K562 (cell line): Measurements from ENCODE around the gene ALDOB. TPM values are rescaled to one million over a fixed set of nuclear protein-coding genes. Genes with fewer than 3 reads are reported as not detected.

Experiments used
- ATAC-seq: fragments of 200-7000 bp; cut with Tn5 transposase; 3 replicates; pipeline ENCODE4 v1.9.1; 2020; ENCODE audit warnings: moderate library complexity
- BruUV-seq: library from RNA; stranded (reverse); fragments of 400-500 nt; replicated peaks from 2 replicates; lab custom pipeline; 2021; lab: Mats Ljungman, UMichigan
- CTCF ChIA-PET: fragments of 300-600 bp; formaldehyde crosslinking; extraction: SDS; loops from one replicate; lab custom pipeline; 2021; ENCODE audit warnings: low intra/inter-chr PET ratio; lab: Yijun Ruan, JAX
- POLR2A ChIA-PET: fragments of 300-600, 350-650 bp; sonication (Branson Sonifier 250); formaldehyde crosslinking; extraction: SDS; loops from one replicate; lab custom pipeline; 2021; ENCODE audit warnings: antibody characterized with exemption, inconsistent platforms; lab: Yijun Ruan, JAX
- DNase-seq, 4 experiments: peaks; one replicate each; pipeline versions ENCODE4 v3.0.0 to v3.0.0-alpha.2; 2011 to 2018; ENCODE audit warnings: low spot score in 3 of 4, mixed read lengths in 3 of 4; ENCODE audit errors: extremely low read depth in 1 of 4
- FAIRE-seq: peaks from 2 replicates; lab custom pipeline; 2011; peaks lifted over from hg19 to GRCh38; lab: Jason Lieb, UNC
- H2AFZ ChIP-seq: 2 replicates; pipeline ENCODE4 v1.6.0; 2011; ENCODE audit warnings: low read depth, low read length, control low read depth, inconsistent platforms
- H3K27ac ChIP-seq: fragments of 200-600 bp; 3 replicates; pipeline ENCODE4 v1.8.0; 2011; ENCODE audit warnings: low read depth, mild to moderate bottlenecking, control low read depth, inconsistent platforms, low read length, moderate library complexity, mixed read lengths; ENCODE audit errors: extremely low read depth
- H3K27me3 ChIP-seq, 2 experiments: fragments of 300-600 bp in 1 of 2; 2 replicates in 1 of 2; 3 replicates in 1 of 2; pipeline versions ENCODE4 v1.6.0 to v1.8.0; 2011; ENCODE audit warnings: inconsistent platforms in 2 of 2, low read length in 2 of 2, mild to moderate bottlenecking in 1 of 2, mixed read lengths in 1 of 2, moderate library complexity in 1 of 2; ENCODE audit not compliant: control insufficient read depth in 2 of 2, insufficient read depth in 2 of 2
- H3K36me3 ChIP-seq: fragments of 300-600 bp; 3 replicates; pipeline ENCODE4 v1.8.0; 2011; ENCODE audit warnings: mild to moderate bottlenecking, low read length, inconsistent platforms; ENCODE audit not compliant: control insufficient read depth, insufficient read depth
- H3K4me1 ChIP-seq, 2 experiments: fragments of 200-600 bp in 1 of 2; replicated peaks in 1 of 2; 2 replicates in 1 of 2; 3 replicates in 1 of 2; pipeline versions ENCODE4 v1.5.1 to v1.8.0; 2011; ENCODE audit warnings: inconsistent platforms in 2 of 2, low read length in 2 of 2, mild to moderate bottlenecking in 1 of 2, mixed read lengths in 1 of 2, moderate library complexity in 1 of 2; ENCODE audit not compliant: control insufficient read depth in 2 of 2, insufficient read depth in 2 of 2
- H3K4me2 ChIP-seq: 2 replicates; pipeline ENCODE4 v1.6.1; 2011; ENCODE audit warnings: low read length, control low read depth, inconsistent platforms, mixed read lengths; ENCODE audit not compliant: insufficient read depth
- H3K4me3 ChIP-seq: fragments of 200-600 bp; sonication (generic), shearing (Covaris generic); 2 replicates; pipeline ENCODE4 v1.5.1; 2016; ENCODE audit warnings: control low read depth, inconsistent platforms
- H3K79me2 ChIP-seq: fragments of 200-600 bp; 3 replicates; pipeline ENCODE4 v1.8.0; 2011; ENCODE audit warnings: low read length, inconsistent platforms; ENCODE audit not compliant: control insufficient read depth, insufficient read depth
- H3K9ac ChIP-seq, 2 experiments: 2 replicates each; pipeline versions ENCODE4 v1.6.0 to v1.6.1; 2011; ENCODE audit warnings: low read depth in 2 of 2, low read length in 2 of 2, control low read depth in 1 of 2, inconsistent platforms in 1 of 2, mild to moderate bottlenecking in 1 of 2, mixed read lengths in 1 of 2; ENCODE audit not compliant: insufficient read depth in 1 of 2
- H3K9me1 ChIP-seq: one replicate; pipeline ENCODE4 v1.6.0; 2011; ENCODE audit warnings: inconsistent platforms, mild to moderate bottlenecking, low read length, moderate library complexity; ENCODE audit not compliant: control insufficient read depth, insufficient read depth
- H3K9me3 ChIP-seq: replicated peaks from 2 replicates; pipeline ENCODE4 v1.5.1; 2011; ENCODE audit warnings: low read depth, low read length, inconsistent platforms; ENCODE audit not compliant: control insufficient read depth, insufficient read depth
- H4K20me1 ChIP-seq: replicated peaks from 2 replicates; pipeline ENCODE4 v1.6.1; 2011; ENCODE audit warnings: low read length, inconsistent platforms, mixed read lengths; ENCODE audit not compliant: control insufficient read depth, insufficient read depth
- ELF1 ChIP-seq: fragments of 200-800 bp; sonication (Bioruptor generic); IDR thresholded peaks from 2 replicates; pipeline ENCODE4 v1.6.1; 2016; ENCODE audit warnings: missing genetic modification characterization, missing compliant biosample characterization
- ETS2 ChIP-seq: IDR thresholded peaks from 2 replicates; pipeline ENCODE4 v1.6.1; 2016; ENCODE audit warnings: borderline replicate concordance, missing genetic modification characterization, mild to moderate bottlenecking, moderate library complexity, missing compliant biosample characterization; ENCODE audit not compliant: poor library complexity, severe bottlenecking
- NONO ChIP-seq, 2 experiments: fragments of 200-400 bp in 1 of 2; fragments of 450-650 bp in 1 of 2; formaldehyde crosslinking in 1 of 2; IDR thresholded peaks; 2 replicates each; pipeline ENCODE4 v1.6.1; 2017; ENCODE audit warnings: low read depth in 2 of 2, mild to moderate bottlenecking in 2 of 2, moderate library complexity in 2 of 2, low read length in 1 of 2
- POLR3A ChIP-seq: IDR thresholded peaks from 2 replicates; pipeline ENCODE4 v1.6.1; 2011; ENCODE audit warnings: borderline replicate concordance, mild to moderate bottlenecking, moderate library complexity; ENCODE audit not compliant: insufficient read length, insufficient read depth; ENCODE audit errors: extremely low read depth
- SMARCA4 ChIP-seq: fragments of 450-650 bp; IDR thresholded peaks from 2 replicates; pipeline ENCODE4 v1.6.1; 2016
- TBP ChIP-seq: optimal IDR thresholded peaks from 2 replicates; pipeline ENCODE3; 2011; ENCODE audit warnings: low read depth, low read length, improper control_type of control experiment
- ZNF184 ChIP-seq: sonication (generic); formaldehyde crosslinking; IDR thresholded peaks from 2 replicates; pipeline ENCODE4 v1.5.0; 2020; ENCODE audit warnings: missing genetic modification reagents
- ZNF384 ChIP-seq: IDR thresholded peaks from 2 replicates; pipeline ENCODE4 v1.6.1; 2012; ENCODE audit warnings: low read depth, low read length, improper control_type of control experiment
- ZNF589 ChIP-seq: fragments of 200-800 bp; sonication (Bioruptor generic); IDR thresholded peaks from 2 replicates; pipeline ENCODE4 v1.6.1; 2016; ENCODE audit warnings: low read depth, missing genetic modification characterization, missing compliant biosample characterization
- ZZZ3 ChIP-seq: fragments of 450-650 bp; IDR thresholded peaks from 2 replicates; pipeline ENCODE4 v1.6.1; 2016; ENCODE audit warnings: antibody characterized with exemption, mild to moderate bottlenecking, moderate library complexity
- WGBS: fragments of 100-300 bp; shearing (Covaris generic); methylation state at CpG from one replicate; pipeline ENCODE4 v1.1.6; 2016; ENCODE audit warnings: low coverage, mixed read lengths; ENCODE audit not compliant: insufficient coverage; ENCODE audit errors: missing lambda C conversion rate; 5-methylcytosine and 5-hydroxymethylcytosine counted together
- in situ Hi-C: fragments of 300-500 bp; cut with MboI; formaldehyde crosslinking; loops from 4 replicates; pipeline ENCODE4 v1.15.0; 2018; ENCODE audit warnings: inconsistent platforms, mixed read lengths
- intact Hi-C: fragments of 100-400 bp; cut with micrococcal nuclease; formaldehyde crosslinking; loops from 2 replicates; pipeline ENCODE4 v1.14.2; 2022
- polyA plus RNA-seq, 8 experiments: library from polyadenylated mRNA; depleted of rRNA in 4 of 8; stranded (reverse) in 5 of 8; unstranded in 3 of 8; fragments of >200 nt; fragmentation: Nextera tagmentation in 2 of 8; fragmentation: Illumina TruSeq in 1 of 8; extraction: Ambion mirVana in 2 of 8; extraction: Trizol in 1 of 8; gene quantifications; 2 replicates each; pipeline versions ENCODE4 v1.2.1 to v1.2.3, GENCODE V29; 2011 to 2014; ENCODE audit warnings: inconsistent platforms in 1 of 8, missing spikeins in 1 of 8
- total RNA-seq, 7 experiments: library from RNA; depleted of rRNA in 6 of 7; stranded (reverse); fragments of >200 nt in 6 of 7; fragmentation: Illumina TruSeq in 2 of 7; extraction: Trizol in 2 of 7; gene quantifications; 2 replicates each; pipeline versions ENCODE4 v1.2.1 to v1.2.3, GENCODE V29; 2011 to 2021; ENCODE audit warnings: low replicate concordance in 1 of 7
- TF ChIP-seq, protein P1 (sequence below): IDR thresholded peaks from 3 replicates; pipeline ENCODE4 v1.6.1; 2011; ENCODE audit warnings: borderline replicate concordance, mild to moderate bottlenecking, moderate library complexity; ENCODE audit not compliant: insufficient read length; ENCODE audit errors: extremely low read depth
- TF ChIP-seq, protein P2 (sequence below): fragments of 250-450 bp; sonication (Bioruptor Pico); IDR thresholded peaks from 2 replicates; pipeline ENCODE4 v1.8.0; 2021; ENCODE audit warnings: mild to moderate bottlenecking, moderate library complexity
- TF ChIP-seq, protein P3 (sequence below): sonication (generic); formaldehyde crosslinking; IDR thresholded peaks from 2 replicates; pipeline ENCODE4 v1.8.0; 2022; ENCODE audit warnings: mild to moderate bottlenecking, missing genetic modification reagents

ALDOB gene
- total and polyA plus RNA-seq, 9 of the 15 experiments (the other 6 are each of a cell fraction or from before 2014, with no cell fraction given) = 0.80 TPM; not detected in 8

DNA sequence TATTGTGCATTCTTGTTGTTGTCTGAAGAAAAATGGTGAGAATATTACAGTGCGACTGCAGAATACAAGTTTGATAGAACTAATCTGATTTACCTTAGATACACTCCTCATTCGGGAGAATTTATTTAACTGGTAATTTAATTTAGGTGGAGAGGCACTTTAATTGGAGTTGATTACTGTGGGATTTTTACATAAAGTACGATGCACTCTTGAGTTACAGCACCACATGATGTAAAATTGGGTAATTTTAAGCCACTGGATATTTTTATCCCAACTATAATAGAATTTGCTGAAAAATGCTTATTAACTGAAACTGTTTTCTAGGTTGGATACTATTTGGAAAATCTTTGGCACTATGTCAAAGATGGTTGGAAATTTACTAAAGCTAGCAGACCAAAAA, 35.4 kb upstream of the ALDOB start:
- Histone ChIP-seq H3K36me3 (peaks cover 14% of the 10 kb centered on the region; the same call in 2 of the 3 replicates), H3K9me3 (no peaks in the 10 kb centered on the region), H3K4me1 (no peaks in the 10 kb centered on the region; a peak in 1 of 5 replicates), H3K27me3 (peaks cover 0 to 7% of the 10 kb centered on the region in 2 experiments; a peak in 2 of 5 replicates), H3K27ac (no peak overlapping the region), H3K4me3 (no peak overlapping the region), H3K4me2 (no peak overlapping the region), H3K9ac (no peak overlapping the region), H3K79me2 (no peaks in the 10 kb centered on the region), H3K9me1 (no peaks in the 10 kb centered on the region), H4K20me1 (no peaks in the 10 kb centered on the region), H2AFZ (no peak overlapping the region)
- no TSS peak for BruUV-seq
- DNase-seq = no peak
- WGBS = 37% methylated on average over 3 of the region's 3 CpGs
- no peak for FAIRE-seq
- ChIA-PET POLR2A (no interaction called here), CTCF (interaction anchor here (0.6 kb wide), 1 partner anchor 45 kb away, joined by 3 read pairs; no protein-coding TSS in a partner anchor)
- intact Hi-C loops (no loop called here), in situ Hi-C loops (no loop called here)
- ATAC-seq = no peak
- no peak for TF ChIP-seq ZNF589 (CRISPR knock-in tag)
- no peak for TF ChIP-seq ETS2 (tag)
- TF ChIP-seq SMARCA4 = no peak
- TF ChIP-seq, protein P1, sequence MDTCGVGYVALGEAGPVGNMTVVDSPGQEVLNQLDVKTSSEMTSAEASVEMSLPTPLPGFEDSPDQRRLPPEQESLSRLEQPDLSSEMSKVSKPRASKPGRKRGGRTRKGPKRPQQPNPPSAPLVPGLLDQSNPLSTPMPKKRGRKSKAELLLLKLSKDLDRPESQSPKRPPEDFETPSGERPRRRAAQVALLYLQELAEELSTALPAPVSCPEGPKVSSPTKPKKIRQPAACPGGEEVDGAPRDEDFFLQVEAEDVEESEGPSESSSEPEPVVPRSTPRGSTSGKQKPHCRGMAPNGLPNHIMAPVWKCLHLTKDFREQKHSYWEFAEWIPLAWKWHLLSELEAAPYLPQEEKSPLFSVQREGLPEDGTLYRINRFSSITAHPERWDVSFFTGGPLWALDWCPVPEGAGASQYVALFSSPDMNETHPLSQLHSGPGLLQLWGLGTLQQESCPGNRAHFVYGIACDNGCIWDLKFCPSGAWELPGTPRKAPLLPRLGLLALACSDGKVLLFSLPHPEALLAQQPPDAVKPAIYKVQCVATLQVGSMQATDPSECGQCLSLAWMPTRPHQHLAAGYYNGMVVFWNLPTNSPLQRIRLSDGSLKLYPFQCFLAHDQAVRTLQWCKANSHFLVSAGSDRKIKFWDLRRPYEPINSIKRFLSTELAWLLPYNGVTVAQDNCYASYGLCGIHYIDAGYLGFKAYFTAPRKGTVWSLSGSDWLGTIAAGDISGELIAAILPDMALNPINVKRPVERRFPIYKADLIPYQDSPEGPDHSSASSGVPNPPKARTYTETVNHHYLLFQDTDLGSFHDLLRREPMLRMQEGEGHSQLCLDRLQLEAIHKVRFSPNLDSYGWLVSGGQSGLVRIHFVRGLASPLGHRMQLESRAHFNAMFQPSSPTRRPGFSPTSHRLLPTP = no peak
- no peak for TF ChIP-seq ELF1 (tag)
- TF ChIP-seq, protein P2, sequence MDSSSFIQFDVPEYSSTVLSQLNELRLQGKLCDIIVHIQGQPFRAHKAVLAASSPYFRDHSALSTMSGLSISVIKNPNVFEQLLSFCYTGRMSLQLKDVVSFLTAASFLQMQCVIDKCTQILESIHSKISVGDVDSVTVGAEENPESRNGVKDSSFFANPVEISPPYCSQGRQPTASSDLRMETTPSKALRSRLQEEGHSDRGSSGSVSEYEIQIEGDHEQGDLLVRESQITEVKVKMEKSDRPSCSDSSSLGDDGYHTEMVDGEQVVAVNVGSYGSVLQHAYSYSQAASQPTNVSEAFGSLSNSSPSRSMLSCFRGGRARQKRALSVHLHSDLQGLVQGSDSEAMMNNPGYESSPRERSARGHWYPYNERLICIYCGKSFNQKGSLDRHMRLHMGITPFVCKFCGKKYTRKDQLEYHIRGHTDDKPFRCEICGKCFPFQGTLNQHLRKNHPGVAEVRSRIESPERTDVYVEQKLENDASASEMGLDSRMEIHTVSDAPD = no peak
- TF ChIP-seq TBP = no peak
- TF ChIP-seq ZNF184 (CRISPR knock-in tag) = no peak
- TF ChIP-seq POLR3A = no peak
- TF ChIP-seq, protein P3, sequence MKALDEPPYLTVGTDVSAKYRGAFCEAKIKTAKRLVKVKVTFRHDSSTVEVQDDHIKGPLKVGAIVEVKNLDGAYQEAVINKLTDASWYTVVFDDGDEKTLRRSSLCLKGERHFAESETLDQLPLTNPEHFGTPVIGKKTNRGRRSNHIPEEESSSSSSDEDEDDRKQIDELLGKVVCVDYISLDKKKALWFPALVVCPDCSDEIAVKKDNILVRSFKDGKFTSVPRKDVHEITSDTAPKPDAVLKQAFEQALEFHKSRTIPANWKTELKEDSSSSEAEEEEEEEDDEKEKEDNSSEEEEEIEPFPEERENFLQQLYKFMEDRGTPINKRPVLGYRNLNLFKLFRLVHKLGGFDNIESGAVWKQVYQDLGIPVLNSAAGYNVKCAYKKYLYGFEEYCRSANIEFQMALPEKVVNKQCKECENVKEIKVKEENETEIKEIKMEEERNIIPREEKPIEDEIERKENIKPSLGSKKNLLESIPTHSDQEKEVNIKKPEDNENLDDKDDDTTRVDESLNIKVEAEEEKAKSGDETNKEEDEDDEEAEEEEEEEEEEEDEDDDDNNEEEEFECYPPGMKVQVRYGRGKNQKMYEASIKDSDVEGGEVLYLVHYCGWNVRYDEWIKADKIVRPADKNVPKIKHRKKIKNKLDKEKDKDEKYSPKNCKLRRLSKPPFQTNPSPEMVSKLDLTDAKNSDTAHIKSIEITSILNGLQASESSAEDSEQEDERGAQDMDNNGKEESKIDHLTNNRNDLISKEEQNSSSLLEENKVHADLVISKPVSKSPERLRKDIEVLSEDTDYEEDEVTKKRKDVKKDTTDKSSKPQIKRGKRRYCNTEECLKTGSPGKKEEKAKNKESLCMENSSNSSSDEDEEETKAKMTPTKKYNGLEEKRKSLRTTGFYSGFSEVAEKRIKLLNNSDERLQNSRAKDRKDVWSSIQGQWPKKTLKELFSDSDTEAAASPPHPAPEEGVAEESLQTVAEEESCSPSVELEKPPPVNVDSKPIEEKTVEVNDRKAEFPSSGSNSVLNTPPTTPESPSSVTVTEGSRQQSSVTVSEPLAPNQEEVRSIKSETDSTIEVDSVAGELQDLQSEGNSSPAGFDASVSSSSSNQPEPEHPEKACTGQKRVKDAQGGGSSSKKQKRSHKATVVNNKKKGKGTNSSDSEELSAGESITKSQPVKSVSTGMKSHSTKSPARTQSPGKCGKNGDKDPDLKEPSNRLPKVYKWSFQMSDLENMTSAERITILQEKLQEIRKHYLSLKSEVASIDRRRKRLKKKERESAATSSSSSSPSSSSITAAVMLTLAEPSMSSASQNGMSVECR (CRISPR knock-in tag) = no peak
- TF ChIP-seq ZNF384 = no peak
- TF ChIP-seq ZZZ3 = no peak
- TF ChIP-seq NONO (IDR thresholded peaks at IDR 0.05; ENCODE audit: low read depth in 2 of 2, low read length in 1 of 2) = no peak
